Subcutaneous abdominal adipose tissue (tissue), 5 donors: ENCODE data around the gene VPS41.

Source experiments
- H3K27ac ChIP-seq: one replicate; pipeline ENCODE4 v1.7.0; 2013; ENCODE audit warnings: low read depth, mild to moderate bottlenecking, inconsistent platforms, low read length, moderate library complexity
- H3K27me3 ChIP-seq, 5 donors: one replicate each; pipeline ENCODE4 v1.7.0; 2013; ENCODE audit warnings: low read length in 5 of 5, inconsistent platforms in 1 of 5; ENCODE audit not compliant: control insufficient read depth in 5 of 5, insufficient read depth in 4 of 5
- H3K36me3 ChIP-seq, 5 donors: one replicate each; pipeline ENCODE4 v1.7.0; 2013; ENCODE audit warnings: low read length in 5 of 5; ENCODE audit not compliant: control insufficient read depth in 5 of 5, insufficient read depth in 5 of 5
- H3K4me1 ChIP-seq, 5 donors: one replicate each; pipeline ENCODE4 v1.7.0; 2013; ENCODE audit warnings: low read length in 5 of 5, mild to moderate bottlenecking in 3 of 5, moderate library complexity in 1 of 5; ENCODE audit not compliant: control insufficient read depth in 5 of 5, insufficient read depth in 5 of 5
- H3K4me3 ChIP-seq, 5 donors: one replicate each; pipeline ENCODE4 v1.7.0; 2013; ENCODE audit warnings: low read length in 5 of 5, low read depth in 1 of 5
- H3K9ac ChIP-seq, 5 donors: one replicate each; pipeline ENCODE4 v1.7.0; 2013; ENCODE audit warnings: low read length in 5 of 5, mild to moderate bottlenecking in 4 of 5, moderate library complexity in 3 of 5
- H3K9me3 ChIP-seq, 5 donors: one replicate each; pipeline ENCODE4 v1.7.0; 2013; ENCODE audit warnings: low read length in 5 of 5; ENCODE audit not compliant: control insufficient read depth in 5 of 5
- donor health status: healthy.
- donor health status: healthy.
- donor health status: healthy.
- donor health status: healthy.
- donor health status: healthy.

Gene VPS41

GRCh38 chr7:38840736-38841460, 68.1 kb downstream of the VPS41 start:
- Histone ChIP-seq H3K27me3 (no peaks in the 10 kb centered on the region), H3K4me3 (no peak overlapping the region), H3K9ac (no peak overlapping the region), H3K27ac (no peak overlapping the region), H3K4me1 (peaks cover 0 to 7% (median 0%) of the 10 kb centered on the region in 5 donors), H3K9me3 (no peaks in the 10 kb centered on the region), H3K36me3 (no peaks in the 10 kb centered on the region)

DNA sequence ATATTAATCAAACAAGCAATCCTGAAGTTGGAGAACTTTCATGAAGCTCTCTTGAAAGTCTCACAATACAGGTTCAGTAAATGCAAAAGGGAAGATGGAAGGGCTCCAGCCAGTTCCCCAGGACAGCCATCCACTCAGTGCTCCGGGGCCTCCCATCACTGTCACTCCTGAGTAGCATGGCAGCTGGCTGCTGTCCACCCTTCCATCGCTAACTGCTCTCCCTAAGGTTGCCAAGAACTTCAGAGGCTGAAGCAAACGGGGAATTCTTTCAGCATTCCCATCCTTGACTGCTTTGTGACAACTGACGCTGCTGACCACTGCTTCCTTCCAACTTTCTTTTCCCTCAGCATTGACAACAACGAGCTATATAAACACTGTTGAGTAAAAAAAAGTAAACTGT, 69.1 kb downstream of the VPS41 start:
- Histone ChIP-seq H3K4me3 (no peak overlapping the region), H3K4me1 (peaks cover 0 to 7% (median 0%) of the 10 kb centered on the region in 5 donors), H3K27ac (no peak overlapping the region), H3K27me3 (no peaks in the 10 kb centered on the region), H3K36me3 (no peaks in the 10 kb centered on the region), H3K9ac (no peak overlapping the region), H3K9me3 (no peaks in the 10 kb centered on the region)

DNA sequence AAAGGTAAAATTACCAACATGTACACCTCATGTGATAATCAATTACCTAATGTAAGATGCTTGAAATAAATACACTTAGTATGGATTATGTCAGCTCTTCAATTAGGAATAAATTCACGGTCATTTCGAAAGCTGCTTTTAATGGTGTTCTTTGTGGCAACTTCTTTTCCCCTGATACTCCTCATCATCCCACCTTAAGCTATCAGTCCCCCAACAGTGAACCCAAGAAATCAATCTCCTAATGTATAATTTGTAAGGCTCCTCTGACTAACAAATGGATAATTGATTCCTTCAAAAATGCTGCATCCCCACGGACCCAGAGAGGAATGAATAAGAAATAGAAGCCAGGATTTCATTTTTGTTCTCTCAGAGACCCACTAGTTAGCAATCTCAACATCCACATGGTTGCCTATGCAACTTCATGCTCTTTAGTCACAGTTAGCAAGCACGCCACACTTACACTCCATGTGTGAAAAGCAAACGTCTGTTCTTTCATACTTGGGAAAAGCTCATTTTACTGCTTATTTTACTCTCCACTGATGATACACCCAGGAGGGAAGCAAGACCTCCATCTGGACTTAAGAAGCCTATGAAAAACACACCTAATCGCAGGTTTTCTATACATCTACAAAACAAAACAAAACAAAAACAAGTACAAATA, 70.1 kb downstream of the VPS41 start:
- H3K4me3 ChIP-seq, result no peak overlapping the region
- H3K9me3 ChIP-seq, result no peaks in the 10 kb centered on the region
- peaks cover 0 to 7% (median 0%) of the 10 kb centered on the region in 5 donors for H3K4me1 ChIP-seq
- no peak overlapping the region for H3K9ac ChIP-seq
- no peak overlapping the region for H3K27ac ChIP-seq
- no peaks in the 10 kb centered on the region for H3K36me3 ChIP-seq
- H3K27me3 ChIP-seq, result no peaks in the 10 kb centered on the region

GRCh38 chr7:38834357-38834756, 74.6 kb downstream of the VPS41 start:
- H3K27me3 ChIP-seq, result no peaks in the 10 kb centered on the region
- no peak overlapping the region for H3K4me3 ChIP-seq
- no peak overlapping the region for H3K9ac ChIP-seq
- no peaks in the 10 kb centered on the region for H3K9me3 ChIP-seq
- peaks cover 0 to 13% (median 5%) of the 10 kb centered on the region in 5 donors for H3K4me1 ChIP-seq
- H3K27ac ChIP-seq, result no peak overlapping the region
- peaks cover 0 to 4% (median 0%) of the 10 kb centered on the region in 5 donors for H3K36me3 ChIP-seq

GRCh38 chr7:38833329-38833728, 75.7 kb downstream of the VPS41 start:
- Histone ChIP-seq H3K9ac (no peak overlapping the region), H3K4me1 (peaks cover 0 to 13% (median 5%) of the 10 kb centered on the region in 5 donors), H3K27me3 (no peaks in the 10 kb centered on the region), H3K9me3 (no peaks in the 10 kb centered on the region), H3K36me3 (peaks cover 0 to 4% (median 0%) of the 10 kb centered on the region in 5 donors), H3K27ac (no peak overlapping the region), H3K4me3 (no peak overlapping the region)

GRCh38 chr7:38831259-38831996, 77.6 kb downstream of the VPS41 start:
- peaks cover 0 to 4% (median 0%) of the 10 kb centered on the region in 5 donors for H3K36me3 ChIP-seq
- peaks cover 0 to 14% (median 10%) of the 10 kb centered on the region in 5 donors for H3K4me1 ChIP-seq
- H3K4me3 ChIP-seq, result peak overlapping the region in 3 of 5 donors; percentile 29 to 47 (median 37)
- H3K9ac ChIP-seq, result no peak overlapping the region
- no peaks in the 10 kb centered on the region for H3K27me3 ChIP-seq
- peak overlapping the region; percentile 4 for H3K27ac ChIP-seq
- H3K9me3 ChIP-seq, result no peaks in the 10 kb centered on the region

- Histone ChIP-seq H3K9ac (no peak overlapping the region), H3K9me3 (no peaks in the 10 kb centered on the region), H3K4me1 (peaks cover 3 to 19% (median 16%) of the 10 kb centered on the region in 5 donors), H3K27me3 (no peaks in the 10 kb centered on the region), H3K4me3 (peak overlapping the region in 2 of 5 donors; percentile 29 to 37), H3K27ac (peak overlapping the region; percentile 4), H3K36me3 (peaks cover 0 to 4% (median 0%) of the 10 kb centered on the region in 5 donors)
These were observed 78.2 kb downstream of the VPS41 start for GRCh38 chr7:38830826-38831225.

GRCh38 chr7:38829488-38830165, 79.4 kb downstream of the VPS41 start:
- no peaks in the 10 kb centered on the region for H3K27me3 ChIP-seq
- peaks cover 0 to 4% (median 0%) of the 10 kb centered on the region in 5 donors for H3K36me3 ChIP-seq
- no peak overlapping the region for H3K27ac ChIP-seq
- no peak overlapping the region for H3K4me3 ChIP-seq
- peaks cover 3 to 26% (median 21%) of the 10 kb centered on the region in 5 donors for H3K4me1 ChIP-seq
- H3K9ac ChIP-seq, result no peak overlapping the region
- H3K9me3 ChIP-seq, result no peaks in the 10 kb centered on the region

GRCh38 chr7:38828026-38828425, 81.0 kb downstream of the VPS41 start:
- H3K27me3 ChIP-seq, result no peaks in the 10 kb centered on the region
- H3K9me3 ChIP-seq, result peaks cover 0 to 5% (median 2%) of the 10 kb centered on the region in 5 donors
- H3K4me1 ChIP-seq, result peaks cover 3 to 26% (median 15%) of the 10 kb centered on the region in 5 donors
- H3K4me3 ChIP-seq, result no peak overlapping the region
- peaks cover 0 to 4% (median 0%) of the 10 kb centered on the region in 5 donors for H3K36me3 ChIP-seq
- no peak overlapping the region for H3K27ac ChIP-seq
- no peak overlapping the region for H3K9ac ChIP-seq
